HG03280 (cell line): ENCODE measurements around the gene CC2D2B.
"Not testable (repeated sequence)": the region's sequence is repeated elsewhere in the genome, so short reads cannot be mapped to it uniquely, and the experiment has no call there.

Source experiments
- ATAC-seq: cut with Tn5 transposase; IDR thresholded peaks from one replicate; pipeline ENCODE4 v1.9.1; 2021; ENCODE audit warnings: mild to moderate bottlenecking, moderate library complexity; ENCODE audit not compliant: unreplicated experiment

The CC2D2B gene

DNA sequence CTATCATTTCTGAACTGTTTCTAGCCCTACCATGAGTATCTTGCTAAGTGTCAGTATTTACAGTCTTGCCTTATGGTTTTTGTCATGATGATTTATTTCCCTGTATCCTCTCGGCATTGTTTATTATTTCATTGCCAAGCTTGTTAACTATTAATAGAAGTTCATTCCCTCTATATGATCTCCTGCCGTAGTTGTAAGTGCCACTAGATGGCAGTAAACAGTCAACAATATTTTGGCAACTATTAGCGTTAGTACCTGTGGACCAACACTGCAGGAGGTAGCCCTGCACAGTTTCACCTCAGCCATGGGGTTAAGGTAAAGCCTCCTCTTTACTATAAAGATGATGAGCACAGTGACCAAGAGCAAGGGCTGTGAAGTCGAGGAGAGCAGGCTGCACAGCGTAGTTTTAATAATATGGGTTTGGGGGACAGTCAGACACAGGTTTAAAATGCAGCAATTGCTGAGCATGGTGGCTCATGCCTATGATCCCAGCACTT is 109.5 kb downstream of the CC2D2B start:
- ATAC-seq = no peak

DNA sequence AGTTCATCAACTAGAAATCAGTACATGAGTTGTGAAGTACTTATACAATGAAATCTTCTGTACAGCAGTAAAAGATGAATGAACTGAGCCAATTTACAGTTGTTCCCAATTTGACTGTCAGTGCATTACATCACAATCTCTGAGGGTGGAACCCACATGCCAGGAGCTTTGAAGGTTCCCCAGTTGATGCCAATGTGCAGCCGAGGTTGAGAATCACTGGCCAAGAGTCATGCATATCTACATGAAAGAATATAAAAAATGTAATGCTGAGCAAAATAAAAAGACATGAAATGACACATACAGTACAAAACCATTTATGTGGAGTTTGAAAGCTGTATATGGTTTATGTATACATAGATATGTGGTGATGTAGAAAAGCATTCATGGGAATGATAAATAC is 113.6 kb downstream of the CC2D2B start:
- no peak for ATAC-seq

DNA sequence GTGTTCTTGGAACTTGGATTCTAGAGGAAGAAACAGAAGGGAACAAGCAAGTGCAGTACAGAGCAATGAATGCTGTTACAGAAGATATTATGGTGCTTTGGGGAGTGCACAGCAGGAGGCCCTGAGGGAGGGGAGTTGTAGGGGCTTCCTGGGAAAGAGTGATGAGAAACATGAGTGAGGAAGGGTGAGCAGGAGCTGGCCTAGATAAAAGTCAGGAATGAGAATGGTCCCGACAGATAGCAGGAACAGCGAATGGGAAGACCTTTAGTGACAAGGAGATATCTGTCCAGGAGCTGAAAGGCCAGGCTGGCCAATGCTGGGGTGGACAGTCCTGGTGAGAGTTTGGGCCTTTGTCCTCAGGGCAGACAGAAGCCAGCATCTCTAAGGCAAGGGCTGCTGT is 115.0 kb downstream of the CC2D2B start:
- no peak for ATAC-seq

DNA sequence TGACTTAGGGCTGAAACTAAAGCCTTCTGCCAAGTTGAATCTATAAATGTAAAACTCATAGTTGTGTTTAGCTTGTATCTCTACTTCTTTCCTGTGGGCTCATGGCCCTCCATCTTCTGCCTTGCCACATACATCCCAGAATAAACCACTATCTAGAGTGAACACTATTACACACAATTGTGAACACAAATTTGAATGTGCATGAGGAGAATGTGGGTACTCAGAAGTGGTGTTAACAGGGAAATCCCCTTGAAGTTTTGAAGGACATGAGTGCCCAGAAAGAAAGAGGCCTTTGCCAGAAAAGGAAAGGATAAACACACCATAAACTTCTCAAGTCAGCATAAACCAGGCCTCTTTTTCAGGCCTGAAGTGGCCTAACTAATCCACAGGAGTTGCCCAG is 115.4 kb downstream of the CC2D2B start:
- ATAC-seq = no peak

DNA sequence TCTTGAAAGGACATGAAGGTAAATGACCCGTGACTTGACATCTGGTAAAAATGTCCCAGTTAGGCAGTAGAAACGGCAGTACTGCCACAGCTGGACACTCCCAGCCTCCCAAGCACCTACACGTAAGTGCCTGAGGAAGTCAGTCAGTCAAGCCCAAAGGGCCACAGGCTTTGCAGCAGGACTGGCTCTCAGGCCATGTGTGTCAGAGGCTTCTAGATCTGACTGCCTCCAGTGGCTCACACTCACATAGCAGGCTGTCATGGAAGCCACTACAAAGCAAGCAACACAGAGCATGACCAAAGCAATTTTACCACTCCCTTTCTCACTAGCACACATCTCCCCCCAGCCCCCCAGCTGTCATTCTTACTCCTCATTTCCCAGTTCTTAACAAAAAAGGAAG is 117.8 kb downstream of the CC2D2B start:
- no peak for ATAC-seq

DNA sequence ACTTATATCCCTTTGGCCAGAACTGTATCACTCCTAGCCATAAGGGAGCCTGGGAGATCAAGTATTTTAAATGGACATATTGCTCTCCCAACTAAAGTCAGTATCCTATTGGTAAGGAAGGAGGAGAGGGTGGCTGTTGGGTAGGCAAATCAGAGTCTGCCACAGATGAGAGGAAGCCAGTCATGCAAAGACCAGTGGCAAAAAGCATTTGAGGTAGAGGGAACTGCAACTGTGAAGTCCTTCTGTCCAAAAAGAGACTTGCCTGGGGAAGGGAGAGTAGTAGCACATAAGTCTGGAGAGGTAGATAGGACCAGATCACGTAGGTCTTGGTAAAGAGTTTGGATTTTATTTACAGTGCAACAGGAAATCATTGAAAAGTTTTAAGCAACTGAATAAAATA is 126.8 kb downstream of the CC2D2B start:
- ATAC-seq = no peak

DNA sequence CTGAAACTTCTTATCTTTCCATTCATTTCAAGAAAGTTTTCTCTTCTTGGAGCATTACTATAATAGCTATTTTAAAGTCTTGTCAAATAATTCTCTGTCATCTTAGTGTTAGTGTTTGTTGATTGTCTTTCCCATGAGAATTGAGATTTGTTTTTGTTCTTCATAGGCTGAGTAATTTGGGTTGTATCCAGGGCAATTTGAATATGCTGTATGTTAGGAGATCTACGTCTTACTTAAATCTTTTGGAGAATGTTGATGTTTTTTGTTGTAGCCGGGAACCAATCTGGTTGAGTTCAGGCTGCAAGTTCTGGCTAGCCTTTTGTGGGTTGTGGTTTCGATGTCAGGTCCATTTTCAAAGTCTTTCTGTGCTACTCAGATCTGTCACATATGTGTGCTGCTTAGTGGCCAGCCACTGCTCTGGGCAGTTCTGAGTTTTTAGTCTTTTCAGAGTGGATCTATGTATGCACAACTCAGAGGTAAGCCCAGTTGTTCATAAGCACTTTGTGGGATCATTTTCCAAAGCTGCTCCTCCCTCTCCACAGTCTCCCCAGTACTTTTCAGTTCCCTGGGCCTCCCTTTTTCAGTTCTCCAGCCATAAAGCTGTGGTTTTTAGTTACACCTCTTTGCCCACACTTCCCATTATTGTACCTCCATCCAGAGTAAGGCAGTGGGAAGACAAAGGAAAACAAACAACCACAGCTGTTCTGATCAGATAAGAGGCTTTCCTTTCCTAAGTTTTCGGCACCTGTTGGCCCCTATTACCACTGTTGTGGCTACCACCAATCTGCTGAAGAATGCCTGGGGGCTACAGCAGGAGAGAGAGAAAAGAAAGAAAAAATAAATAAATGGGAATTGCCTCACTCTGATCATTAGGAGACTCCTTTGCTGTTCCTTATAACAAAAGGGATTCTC is 131.0 kb downstream of the CC2D2B start:
- no peak for ATAC-seq

DNA sequence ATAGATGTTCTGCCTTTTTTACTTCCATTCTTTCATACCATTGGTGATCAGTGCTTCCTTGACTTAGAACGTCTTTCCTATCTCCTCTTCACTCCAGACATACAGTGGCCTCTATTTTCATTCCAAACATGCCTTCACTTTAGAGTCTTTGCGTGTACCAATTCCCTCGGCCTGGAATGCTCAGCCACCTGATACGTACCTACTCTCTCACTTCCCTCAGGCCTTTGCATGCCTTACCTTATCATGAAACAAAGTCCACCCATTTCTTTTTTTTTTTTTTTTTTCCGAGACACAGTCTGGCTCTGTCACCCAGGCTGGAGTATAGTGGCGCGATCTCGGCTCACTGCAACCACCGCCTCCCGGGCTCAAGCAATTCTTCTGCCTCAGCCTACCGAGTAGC is 133.4 kb downstream of the CC2D2B start:
- ATAC-seq = no peak

DNA sequence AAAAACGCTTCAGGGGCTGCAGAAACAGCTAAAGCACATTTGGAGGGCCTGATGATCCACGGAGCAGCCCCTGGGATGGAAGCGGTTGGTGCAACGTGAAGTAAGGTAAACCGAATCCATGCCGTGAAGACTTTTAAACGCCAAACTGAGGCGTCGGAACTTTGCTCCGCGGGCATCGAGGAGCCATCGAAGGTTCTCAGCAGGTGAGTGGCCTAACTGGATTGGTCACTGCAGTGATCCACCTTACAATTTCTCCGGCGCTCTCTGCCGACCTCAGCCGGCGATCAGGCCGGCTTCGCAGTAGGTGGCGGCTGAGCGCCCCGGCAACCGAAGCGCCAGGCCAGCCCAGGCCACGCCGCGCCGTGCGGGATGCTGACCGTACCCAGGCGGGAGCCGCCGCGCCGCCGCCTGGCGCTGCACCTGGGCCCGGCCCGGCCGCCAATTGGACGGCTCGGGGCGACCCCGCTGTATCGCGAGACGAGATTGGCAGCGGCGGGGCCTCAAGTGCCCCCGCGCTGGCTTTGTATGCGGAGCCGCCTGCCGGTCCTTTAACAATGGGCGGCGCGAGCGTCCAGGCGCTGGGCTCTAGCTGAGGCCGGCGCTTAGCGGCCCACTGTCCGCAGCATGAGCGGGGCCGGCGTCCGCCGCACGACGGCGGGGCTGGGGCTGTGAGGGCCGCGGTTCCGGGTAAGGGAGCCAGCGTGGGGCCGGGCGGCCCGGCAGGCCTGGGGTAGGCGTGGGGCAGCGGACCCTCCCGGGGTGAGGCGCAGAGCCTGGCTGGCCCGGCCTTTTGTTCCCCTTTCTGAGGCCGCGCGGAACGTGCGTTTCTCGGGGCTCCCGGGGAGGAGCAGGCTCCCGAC is 135.5 kb downstream of the CC2D2B start, which contains the start of gene CCNJ:
CCNJ (plus strand) TSS at position 551 of the 860 bp plus-strand sequence. CDS start 811 bp downstream, outside the sequence.
- ATAC-seq = peak; percentile 84

DNA sequence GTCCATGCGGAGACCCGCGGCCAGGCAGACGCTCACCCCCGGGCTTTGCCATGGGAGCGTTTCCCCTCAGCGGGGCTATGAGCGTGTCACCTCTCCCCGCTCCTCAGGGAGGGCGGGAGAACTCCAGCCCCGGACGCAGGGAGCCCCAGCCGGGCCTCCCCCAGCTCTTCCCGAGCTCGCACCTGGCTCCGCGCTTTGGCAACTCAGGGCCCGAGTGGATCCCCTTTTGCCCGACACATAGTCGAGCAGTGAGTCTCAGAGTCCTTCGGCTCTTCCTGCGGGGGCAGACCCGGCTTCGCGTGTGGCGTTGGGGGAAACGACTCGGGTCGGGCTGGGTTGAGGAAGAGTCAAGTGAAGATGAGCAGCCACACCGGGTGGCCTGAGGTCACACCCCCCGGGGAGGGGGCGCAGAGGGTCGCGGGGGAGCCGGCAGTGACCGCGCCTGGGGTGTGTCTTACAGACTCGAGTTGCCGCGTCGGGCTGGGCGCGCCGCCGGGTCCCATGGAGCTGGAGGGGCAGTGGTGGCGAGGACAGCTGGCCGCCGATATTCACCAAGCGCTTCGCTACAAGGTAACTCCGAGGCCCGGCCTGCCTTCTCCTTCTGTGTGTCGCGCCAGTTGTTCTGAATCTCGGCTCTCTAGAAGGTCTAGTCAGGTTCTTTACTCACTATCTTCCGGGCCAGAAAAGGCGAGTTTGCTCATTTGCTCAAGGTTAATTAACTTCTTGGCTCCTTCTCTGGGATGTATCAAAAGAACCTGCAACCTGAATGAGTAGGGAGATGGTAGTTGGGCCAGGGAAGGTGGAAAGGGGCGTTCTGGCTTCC is 136.3 kb downstream of the CC2D2B start:
- peak; percentile 37 for ATAC-seq

DNA sequence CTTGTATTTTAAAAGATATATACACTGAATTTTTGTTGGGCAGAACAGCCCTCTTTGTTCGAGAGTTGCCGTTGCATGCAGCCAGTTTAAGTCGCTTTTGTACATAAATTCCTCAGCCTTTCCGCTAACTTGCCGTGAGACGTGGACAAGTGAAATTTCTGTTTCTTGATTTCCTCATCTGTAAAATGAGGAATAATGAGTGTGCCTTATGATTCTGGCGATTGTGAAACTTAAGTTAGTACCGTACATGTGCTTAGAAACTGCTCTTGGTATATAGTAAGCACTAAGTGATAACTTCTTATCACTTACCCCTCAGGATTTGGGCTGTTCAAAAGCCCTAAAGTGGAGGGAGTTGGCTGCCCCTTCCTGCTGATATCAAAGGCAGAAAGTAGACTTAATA is 137.0 kb downstream of the CC2D2B start:
- ATAC-seq = no peak

DNA sequence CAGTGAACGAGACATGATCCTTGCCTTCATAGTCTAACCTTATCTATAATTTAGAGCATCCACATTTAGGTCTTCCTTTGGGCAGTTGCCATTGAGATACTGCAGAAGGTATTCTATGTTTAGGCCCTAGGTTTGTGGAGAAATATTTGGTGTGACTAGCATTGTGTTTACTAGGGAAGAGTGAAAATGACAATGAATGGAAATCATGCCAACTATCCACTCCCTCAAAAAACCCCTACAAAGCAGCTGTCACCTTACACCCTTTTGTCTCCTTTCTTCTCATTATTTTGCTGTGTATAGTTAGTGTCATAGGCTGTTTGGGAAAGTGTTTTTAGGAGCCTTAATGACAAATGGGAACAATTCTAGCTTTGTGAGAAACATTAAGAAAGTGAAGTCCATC is 138.8 kb downstream of the CC2D2B start:
- no peak for ATAC-seq

DNA sequence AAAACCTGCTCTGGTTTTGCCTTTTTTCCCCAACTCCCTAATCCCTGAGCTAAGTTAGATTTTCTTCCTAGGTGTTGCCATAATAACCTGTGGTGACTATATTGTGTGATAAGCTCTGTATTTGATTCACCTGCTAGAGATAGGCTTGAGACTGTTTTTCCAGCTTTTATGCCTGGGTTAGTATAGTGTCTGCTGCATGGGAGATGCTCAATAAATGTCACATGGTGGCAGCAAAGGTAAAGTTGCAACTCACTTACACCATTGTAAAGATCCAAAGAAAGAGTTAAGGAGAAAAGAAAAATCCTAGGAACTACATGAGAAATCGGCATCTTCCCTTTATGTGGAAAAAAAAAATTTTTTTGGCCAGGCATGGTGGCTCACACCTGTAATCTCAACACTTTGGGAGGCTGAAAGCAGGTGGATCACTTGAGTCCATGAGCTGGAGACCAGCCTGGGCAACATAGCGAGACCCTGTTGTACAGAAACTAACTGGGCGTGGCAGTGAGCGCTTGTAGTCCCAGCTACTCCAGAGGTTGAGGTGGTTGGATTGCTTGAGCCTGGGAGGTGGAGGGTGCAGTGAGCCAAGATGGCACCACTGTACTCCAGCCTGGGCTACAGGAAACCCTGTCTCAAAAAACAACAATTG is 139.4 kb downstream of the CC2D2B start:
- ATAC-seq = no peak

DNA sequence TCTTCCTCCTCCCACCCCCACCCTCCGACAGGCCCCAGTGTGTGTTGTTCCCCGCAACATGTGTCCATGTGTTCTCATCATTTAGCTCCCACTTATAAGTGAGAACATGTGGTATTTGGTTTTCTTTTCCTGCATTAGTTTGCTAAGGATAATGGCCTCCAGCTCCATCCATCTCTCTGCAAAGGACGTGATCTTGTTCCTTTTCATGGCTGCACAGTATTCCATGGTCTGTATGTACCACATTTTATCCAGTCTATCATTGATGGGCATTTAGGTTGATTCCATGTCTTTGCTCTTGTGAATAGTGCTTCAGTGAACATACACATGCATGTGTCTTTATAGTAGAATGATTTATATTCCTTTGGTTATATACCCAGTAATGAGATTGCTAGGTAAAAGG is 140.2 kb downstream of the CC2D2B start:
- ATAC-seq = not testable (repeated sequence)

DNA sequence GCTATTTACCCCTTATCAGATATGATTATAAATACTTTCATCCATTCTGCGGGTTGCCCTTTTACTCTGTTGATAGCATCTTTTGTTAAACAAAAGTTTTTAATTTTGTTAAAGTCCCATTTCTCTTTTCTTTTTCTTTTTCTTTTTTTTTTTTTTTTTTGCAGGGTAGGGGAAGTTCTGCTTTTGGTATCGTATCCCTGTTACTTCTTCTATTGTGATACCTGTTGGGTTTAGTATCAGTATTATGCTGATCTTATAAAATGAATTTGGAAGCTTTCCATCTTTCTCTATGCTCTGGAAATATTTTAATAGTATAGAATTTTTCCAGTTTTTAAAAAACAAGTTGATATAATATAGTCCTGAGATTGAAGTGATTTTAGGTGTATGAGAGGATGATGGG is 141.6 kb downstream of the CC2D2B start:
- ATAC-seq = no peak

DNA sequence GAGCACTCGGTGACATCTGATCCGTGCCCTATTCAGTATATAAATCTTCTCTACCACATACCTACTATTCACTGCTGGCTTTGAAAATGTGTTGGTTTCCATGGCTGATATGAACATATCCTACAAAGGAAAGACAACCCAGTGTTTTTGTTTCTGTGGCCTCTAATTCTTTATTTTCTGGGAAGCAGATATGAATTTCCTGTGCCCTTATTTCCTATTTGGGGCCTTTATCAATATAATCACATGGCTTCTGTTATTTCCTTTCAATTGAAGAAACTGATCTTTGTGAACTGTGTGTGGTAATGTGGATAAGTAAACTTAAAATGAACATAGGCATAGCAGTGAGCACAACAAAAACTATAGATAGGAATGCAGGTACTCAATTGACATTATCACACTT is 146.2 kb downstream of the CC2D2B start:
- no peak for ATAC-seq

DNA sequence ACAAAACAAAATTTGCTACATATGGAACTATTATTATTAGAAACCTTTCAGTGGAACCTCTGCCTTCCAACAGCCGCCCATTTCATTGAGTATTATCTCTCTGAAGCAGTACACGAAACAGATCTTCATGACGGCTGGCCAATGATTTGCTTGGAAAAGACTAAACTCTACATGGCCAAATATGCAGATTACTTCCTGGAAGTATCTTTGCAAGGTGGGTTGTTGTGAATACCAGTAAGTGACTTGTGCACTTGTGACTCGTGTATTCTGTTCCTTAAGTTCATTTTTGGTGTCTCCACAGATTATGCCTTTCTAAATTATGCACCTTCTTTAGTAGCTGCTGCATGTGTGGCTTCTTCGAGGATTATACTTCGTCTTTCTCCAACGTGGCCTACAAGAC is 149.0 kb downstream of the CC2D2B start:
- no peak for ATAC-seq

DNA sequence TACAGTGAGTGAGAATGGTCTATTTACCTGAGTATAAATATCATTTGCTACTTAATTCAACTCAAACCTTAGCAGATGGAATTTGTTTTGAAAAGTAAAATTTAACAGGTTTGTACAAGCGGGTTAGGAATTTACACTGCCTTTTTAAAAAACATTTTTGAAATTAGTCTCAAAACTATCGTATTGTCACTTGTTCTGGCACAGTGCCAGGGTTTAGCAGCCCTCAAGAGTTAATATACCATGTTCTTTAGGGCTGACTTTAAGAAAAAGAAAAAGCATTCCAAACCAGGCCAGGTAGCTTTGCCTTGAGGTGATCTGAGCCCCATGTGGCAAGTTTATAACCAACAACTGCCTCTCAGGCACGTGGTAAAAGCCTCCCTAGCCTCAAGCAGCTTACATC is 153.5 kb downstream of the CC2D2B start:
- ATAC-seq = no peak

DNA sequence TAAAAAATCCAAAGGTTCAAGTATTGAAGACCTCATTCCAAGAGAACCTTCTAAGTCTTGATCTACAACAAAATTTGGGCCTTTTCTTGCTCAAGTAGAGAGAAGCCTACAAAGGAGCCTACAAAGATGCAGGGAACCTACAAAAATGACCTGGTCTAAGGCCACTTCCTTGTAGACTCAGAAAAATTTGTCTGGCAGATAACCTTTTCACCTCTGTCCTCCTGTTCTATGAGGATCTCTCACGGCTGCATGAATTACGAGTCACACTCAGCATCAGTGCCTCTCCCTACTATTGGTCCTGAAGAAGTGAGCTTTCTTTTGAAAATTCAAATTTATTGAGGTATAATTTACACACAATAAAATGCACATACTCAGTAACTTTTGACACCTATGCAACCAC is 164.9 kb downstream of the CC2D2B start:
- ATAC-seq = no peak

DNA sequence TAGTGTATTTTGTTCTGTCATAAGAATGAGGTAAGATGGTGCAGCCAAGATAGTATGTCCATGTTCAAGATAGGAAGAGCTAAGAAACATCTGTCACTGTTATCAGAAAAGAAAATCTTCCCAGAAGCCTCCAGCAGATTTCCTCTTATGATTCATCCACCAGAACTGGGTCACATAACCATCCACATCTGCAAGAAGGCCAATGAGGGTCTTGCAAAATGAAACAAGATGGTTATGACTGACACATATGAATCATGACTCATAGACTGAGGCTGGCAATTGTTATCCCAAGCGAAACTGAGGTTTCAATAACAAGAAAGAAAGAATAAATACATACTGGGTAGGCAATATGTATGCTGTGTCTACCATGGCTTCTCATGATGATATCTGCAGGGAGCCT is 165.9 kb downstream of the CC2D2B start:
- ATAC-seq = no peak
